Fibroblast of villous mesenchyme (primary cell): Measurements from ENCODE around the gene DNAH6. TPM values are rescaled to one million over a fixed set of nuclear protein-coding genes. Genes with fewer than 3 reads are reported as not detected.

ENCODE experiments used
- DNase-seq: peaks from one replicate; pipeline ENCODE4 v3.0.0-alpha.2; 2010; ENCODE audit warnings: low read depth
- H3K4me3 ChIP-seq: 2 replicates; pipeline ENCODE4 v1.5.1; 2011; ENCODE audit warnings: low read depth, mild to moderate bottlenecking, low read length
- total RNA-seq: library from RNA; depleted of rRNA; stranded (reverse); fragments of >200 nt; gene quantifications from 2 replicates; pipeline ENCODE4 v1.2.3, GENCODE V29; 2012
- TF ChIP-seq, protein P1 (sequence below): IDR thresholded peaks from 2 replicates; pipeline ENCODE4 v1.5.1; 2012; ENCODE audit warnings: low read depth, mild to moderate bottlenecking, low read length; ENCODE audit not compliant: insufficient read depth

DNAH6 gene
- total RNA-seq, 1 donor: under 0.01 TPM

DNA sequence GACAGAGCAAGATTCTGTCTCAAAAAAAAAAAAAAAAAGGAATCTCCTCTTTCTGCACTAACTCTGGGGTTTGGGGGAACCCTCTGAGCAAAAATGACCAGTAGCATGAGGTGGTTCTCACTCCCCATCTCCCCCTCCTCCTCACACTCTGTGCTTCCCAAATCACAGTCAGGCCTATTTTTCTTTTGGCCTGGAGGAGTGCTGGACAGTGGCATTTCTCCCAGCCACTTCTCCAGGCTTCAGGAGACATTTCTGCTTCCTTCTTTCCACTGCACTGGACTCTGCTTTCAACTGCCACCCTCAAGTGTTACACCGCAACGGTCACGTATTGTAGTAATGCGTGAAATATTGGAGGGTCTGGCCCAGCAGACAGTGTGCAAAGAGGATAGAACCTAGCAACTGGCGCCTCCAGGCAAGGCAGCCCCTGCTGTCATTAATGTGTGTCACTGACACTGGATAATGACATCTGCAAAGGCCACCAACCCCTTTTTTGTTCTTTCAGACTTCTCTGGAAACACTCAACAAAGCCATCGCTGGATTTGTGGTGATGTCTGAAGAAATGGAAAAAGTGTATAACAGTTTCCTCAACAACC lies 295.6 kb downstream of the DNAH6 start:
- no peak overlapping the region for H3K4me3 ChIP-seq
- TF ChIP-seq, protein P1, sequence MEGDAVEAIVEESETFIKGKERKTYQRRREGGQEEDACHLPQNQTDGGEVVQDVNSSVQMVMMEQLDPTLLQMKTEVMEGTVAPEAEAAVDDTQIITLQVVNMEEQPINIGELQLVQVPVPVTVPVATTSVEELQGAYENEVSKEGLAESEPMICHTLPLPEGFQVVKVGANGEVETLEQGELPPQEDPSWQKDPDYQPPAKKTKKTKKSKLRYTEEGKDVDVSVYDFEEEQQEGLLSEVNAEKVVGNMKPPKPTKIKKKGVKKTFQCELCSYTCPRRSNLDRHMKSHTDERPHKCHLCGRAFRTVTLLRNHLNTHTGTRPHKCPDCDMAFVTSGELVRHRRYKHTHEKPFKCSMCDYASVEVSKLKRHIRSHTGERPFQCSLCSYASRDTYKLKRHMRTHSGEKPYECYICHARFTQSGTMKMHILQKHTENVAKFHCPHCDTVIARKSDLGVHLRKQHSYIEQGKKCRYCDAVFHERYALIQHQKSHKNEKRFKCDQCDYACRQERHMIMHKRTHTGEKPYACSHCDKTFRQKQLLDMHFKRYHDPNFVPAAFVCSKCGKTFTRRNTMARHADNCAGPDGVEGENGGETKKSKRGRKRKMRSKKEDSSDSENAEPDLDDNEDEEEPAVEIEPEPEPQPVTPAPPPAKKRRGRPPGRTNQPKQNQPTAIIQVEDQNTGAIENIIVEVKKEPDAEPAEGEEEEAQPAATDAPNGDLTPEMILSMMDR: no peak
- no peak for DNase-seq

DNA sequence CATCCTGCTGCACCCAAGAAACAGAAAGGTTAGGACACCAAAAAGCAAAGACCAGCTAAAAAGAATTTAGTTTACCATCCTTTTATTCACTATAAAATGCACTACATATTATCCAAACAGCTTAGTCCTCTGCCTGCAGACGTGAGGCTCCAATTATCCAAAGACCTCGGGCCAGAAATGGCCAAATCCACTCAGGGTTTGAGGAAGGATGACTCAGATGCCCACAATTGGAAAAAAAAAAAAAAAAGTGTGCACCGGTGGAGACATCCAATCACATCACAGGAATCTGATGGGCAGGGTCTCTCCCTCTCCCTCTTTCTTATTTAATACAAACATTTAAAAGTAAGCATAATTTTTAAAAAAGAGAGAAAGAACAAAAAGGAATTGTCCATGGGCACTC lies 298.8 kb downstream of the DNAH6 start:
- no peak overlapping the region for H3K4me3 ChIP-seq
- TF ChIP-seq, protein P1: no peak
- DNase-seq: no peak

DNA sequence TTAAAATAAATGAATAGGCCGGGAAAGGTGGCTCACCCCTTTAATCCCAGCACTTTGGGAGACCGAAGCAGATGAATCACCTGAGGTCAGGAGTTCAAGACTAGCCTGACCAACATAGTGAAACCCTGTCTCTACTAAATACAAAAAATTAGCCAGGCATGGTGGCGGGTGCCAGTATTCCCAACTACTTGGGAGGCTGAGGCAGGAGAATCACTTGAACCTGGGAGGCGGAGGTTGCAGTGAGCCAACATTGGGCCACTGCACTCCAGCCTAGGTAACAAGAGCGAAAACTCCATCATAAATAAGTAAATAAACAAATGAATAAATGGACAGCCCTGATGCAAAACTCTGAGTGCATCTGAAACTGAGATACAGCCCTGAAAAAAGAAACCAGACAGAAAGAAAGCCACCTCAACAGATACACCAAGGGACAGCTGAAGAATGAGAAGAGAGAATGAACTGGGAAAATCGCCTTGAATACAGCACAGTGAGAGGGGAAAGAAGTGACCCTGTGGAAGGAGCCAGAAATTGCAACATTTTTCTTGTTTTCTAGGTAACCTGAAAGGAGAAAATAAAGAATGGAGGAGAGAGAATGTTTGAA lies 300.2 kb downstream of the DNAH6 start:
- no peak overlapping the region for H3K4me3 ChIP-seq
- DNase-seq: no peak
- TF ChIP-seq, protein P1: no peak

DNA sequence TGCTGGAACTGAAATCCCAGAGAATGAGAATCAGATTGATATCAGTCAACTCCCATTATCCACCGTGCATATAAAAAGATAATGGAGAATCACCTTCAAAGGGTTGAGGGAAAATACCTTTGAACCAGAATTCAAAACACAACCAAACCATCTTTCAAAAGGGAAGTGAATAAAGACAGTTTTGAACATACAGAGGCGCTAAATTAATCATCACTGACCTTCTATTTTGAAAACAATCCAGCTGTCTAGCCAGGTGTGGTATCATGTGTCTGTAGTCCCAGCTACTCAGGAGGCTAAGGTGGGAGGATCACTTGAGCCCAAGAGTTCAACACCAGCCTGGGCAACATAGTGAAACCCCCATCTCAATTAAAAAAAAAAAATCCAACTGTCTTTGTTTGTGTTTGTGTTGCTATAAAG lies 300.9 kb downstream of the DNAH6 start:
- H3K4me3 ChIP-seq: no peak overlapping the region
- DNase-seq: no peak

DNA sequence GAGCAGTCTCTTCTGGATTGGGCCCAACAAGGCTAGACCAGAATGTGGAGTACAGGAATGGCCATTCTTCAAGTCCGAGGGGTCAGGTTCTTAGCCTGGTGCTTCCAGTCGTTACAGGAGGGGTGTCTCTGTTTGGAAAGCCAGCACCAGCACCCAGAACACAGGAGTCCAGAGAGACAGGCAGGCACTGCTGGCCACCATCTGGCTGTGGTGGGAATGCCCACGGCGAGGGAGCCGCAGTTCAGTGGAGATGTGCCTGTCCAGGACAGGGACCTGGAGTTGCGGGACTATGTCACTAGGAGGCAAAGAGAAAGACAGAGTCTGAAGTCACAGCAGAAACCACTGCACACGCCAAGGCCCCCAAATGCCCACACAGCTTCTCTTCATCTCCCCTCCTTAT lies 305.5 kb downstream of the DNAH6 start:
- DNase-seq: no peak
- TF ChIP-seq, protein P1: no peak

More for the DNA sequence above, 300.9 kb downstream of the DNAH6 start:
- TF ChIP-seq, protein P1: no peak

DNA sequence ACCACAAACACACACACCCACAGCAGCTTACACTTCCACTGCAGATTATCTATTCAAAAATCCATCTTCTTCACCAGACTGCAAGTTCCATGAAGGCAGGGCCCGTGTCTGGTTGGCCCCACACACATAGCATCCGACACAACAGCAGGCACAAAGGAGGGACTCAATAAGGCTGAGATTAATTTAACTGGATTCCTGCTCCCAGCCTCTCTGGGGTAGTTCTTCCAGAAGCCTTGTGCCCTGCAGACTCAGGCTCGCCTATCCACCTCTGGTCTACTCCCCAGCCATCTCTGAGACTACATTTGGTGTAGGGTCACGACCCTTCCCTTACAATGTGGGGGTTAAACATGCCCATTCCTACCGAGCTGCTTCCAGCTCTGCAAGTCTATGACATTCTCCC lies 306.9 kb downstream of the DNAH6 start:
- TF ChIP-seq, protein P1: no peak
- DNase-seq: no peak

More for the DNA sequence above, 305.5 kb downstream of the DNAH6 start:
- no peak overlapping the region for H3K4me3 ChIP-seq

More for the DNA sequence above, 306.9 kb downstream of the DNAH6 start:
- H3K4me3 ChIP-seq: no peak overlapping the region
